Vagina (tissue), 2 donors: Measurements from ENCODE around the gene LY6G6D. TPM values are rescaled to one million over a fixed set of nuclear protein-coding genes. Genes with fewer than 3 reads are reported as not detected.

Experiments
- DNase-seq, 2 donors: peaks; one replicate each; pipeline ENCODE4 v3.0.0-alpha.2; 2017; ENCODE audit errors: extremely low spot score in 2 of 2
- H3K27ac ChIP-seq: fragments of 200-600 bp; sonication (generic); one replicate; pipeline ENCODE4 v1.5.1; 2019
- H3K27me3 ChIP-seq: fragments of 200-600 bp; sonication (generic); one replicate; pipeline ENCODE4 v1.5.1; 2019
- H3K36me3 ChIP-seq, 2 donors: fragments of 200-600 bp; sonication (generic); one replicate each; pipeline ENCODE4 v1.5.1; 2017 to 2019
- H3K4me1 ChIP-seq: fragments of 200-600 bp; sonication (generic); one replicate; pipeline ENCODE4 v1.5.1; 2019
- H3K4me3 ChIP-seq, 2 donors: fragments of 200-600 bp; sonication (generic); 1 replicate in 1 of 2; 2 replicates in 1 of 2; pipeline ENCODE4 v1.5.1; 2016 to 2019
- H3K9me3 ChIP-seq: fragments of 200-600 bp; sonication (generic); one replicate; pipeline ENCODE4 v1.5.1; 2019
- POLR2A ChIP-seq, 2 donors: fragments of 450-650 bp; IDR thresholded peaks; one replicate each; pipeline ENCODE4 v1.6.1; 2017; ENCODE audit warnings: antibody characterized with exemption in 2 of 2, mild to moderate bottlenecking in 2 of 2, moderate library complexity in 2 of 2
- POLR2AphosphoS5 ChIP-seq, 2 donors: sonication (generic); formaldehyde crosslinking; IDR thresholded peaks; one replicate each; pipeline ENCODE4 v1.9.0; 2017; ENCODE audit warnings: antibody characterized with exemption in 2 of 2, mild to moderate bottlenecking in 2 of 2, low read depth in 1 of 2; ENCODE audit not compliant: insufficient read depth in 1 of 2
- intact Hi-C: fragments of 100-400 bp; cut with DNase I; formaldehyde crosslinking; loops from one replicate; pipeline ENCODE4 v1.15.1; 2023
- total RNA-seq: library from RNA; depleted of rRNA; stranded (reverse); fragments of >200 nt; gene quantifications from one replicate; pipeline ENCODE4 v1.2.3, GENCODE V29; 2016
- TF ChIP-seq, protein P1 (sequence below), 3 experiments: fragments of 450-650 bp in 2 of 3; fragments of 200-600 bp in 1 of 3; sonication (generic) in 1 of 3; IDR thresholded peaks; one replicate each; pipeline ENCODE4 v1.5.1; 2017 to 2019; ENCODE audit warnings: antibody characterized with exemption in 3 of 3, mild to moderate bottlenecking in 2 of 3, moderate library complexity in 2 of 3

Gene LY6G6D
- total RNA-seq, 1 donor from 2014 or later, result not detected

DNA sequence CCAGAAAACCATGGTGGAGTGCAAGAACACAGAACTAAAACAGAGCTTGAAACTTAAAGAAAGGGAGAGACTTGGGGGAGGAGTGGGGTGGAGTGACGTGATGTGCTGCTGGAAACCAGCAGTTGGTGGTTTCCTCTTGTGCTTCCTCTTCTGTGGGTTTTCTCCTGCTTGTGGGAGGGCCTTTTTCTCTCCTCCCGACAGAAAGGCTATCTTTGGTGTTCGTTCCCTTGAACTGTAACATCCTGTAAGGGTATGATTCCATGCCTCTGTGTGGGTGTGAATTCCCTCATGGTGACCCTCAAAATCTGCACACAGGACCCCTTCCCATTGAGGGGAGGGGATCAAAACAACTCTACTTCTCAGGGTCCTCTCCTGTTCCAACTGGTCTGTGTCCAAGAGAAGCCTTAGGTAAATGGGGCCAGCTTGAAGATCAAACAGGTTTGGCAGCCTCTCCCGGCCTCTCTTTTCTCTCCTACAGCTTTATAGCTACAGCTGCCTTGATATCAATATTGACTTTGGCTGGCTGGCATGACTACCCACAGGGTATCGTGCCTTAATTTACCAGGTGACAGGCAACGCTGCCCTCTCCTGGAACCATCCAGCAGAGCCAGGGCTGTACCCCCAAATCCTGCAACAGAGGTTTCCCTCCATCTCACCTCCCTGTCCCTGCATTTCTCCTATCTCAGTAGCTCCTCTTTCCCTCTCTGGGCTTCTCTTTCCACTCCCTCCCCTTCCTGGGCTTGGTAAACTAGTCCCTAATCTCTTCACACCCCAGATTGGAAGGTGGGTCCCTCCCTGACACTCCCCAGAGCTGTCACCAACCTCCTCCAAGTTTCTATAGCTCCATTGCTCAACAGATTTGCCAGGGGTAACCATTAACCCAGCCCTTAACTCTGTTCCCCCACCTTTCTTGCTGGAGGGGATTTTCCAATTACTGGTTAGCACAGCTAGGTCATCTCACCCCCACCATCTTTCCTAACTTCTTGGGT lies 23.1 kb downstream of the LY6G6D start:
- H3K4me1 ChIP-seq, result peaks cover 58% of the 10 kb centered on the region
- no peak overlapping the region for H3K4me3 ChIP-seq
- intact Hi-C loops, result loop anchor here (5.0 to 10.0 kb wide), 3 partner anchors 53 to 74 kb away; partner anchors contain the start of genes LY6G5C and VARS1
- H3K9me3 ChIP-seq, result no peaks in the 10 kb centered on the region
- DNase-seq, result no peak
- no peaks in the 10 kb centered on the region for H3K27me3 ChIP-seq
- peak in 1 of 2 donors; percentile 25 for TF ChIP-seq POLR2AphosphoS5 (IDR thresholded peaks at IDR 0.05; ENCODE audit: insufficient read depth in 1 of 2, low read depth in 1 of 2)
- TF ChIP-seq, protein P1, sequence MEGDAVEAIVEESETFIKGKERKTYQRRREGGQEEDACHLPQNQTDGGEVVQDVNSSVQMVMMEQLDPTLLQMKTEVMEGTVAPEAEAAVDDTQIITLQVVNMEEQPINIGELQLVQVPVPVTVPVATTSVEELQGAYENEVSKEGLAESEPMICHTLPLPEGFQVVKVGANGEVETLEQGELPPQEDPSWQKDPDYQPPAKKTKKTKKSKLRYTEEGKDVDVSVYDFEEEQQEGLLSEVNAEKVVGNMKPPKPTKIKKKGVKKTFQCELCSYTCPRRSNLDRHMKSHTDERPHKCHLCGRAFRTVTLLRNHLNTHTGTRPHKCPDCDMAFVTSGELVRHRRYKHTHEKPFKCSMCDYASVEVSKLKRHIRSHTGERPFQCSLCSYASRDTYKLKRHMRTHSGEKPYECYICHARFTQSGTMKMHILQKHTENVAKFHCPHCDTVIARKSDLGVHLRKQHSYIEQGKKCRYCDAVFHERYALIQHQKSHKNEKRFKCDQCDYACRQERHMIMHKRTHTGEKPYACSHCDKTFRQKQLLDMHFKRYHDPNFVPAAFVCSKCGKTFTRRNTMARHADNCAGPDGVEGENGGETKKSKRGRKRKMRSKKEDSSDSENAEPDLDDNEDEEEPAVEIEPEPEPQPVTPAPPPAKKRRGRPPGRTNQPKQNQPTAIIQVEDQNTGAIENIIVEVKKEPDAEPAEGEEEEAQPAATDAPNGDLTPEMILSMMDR (IDR thresholded peaks at IDR 0.05), result no peak
- no peak for TF ChIP-seq POLR2A (IDR thresholded peaks at IDR 0.05)
- H3K36me3 ChIP-seq, result peaks cover 0 to 10% of the 10 kb centered on the region in 2 donors
- peak overlapping the region; percentile 96 for H3K27ac ChIP-seq

DNA sequence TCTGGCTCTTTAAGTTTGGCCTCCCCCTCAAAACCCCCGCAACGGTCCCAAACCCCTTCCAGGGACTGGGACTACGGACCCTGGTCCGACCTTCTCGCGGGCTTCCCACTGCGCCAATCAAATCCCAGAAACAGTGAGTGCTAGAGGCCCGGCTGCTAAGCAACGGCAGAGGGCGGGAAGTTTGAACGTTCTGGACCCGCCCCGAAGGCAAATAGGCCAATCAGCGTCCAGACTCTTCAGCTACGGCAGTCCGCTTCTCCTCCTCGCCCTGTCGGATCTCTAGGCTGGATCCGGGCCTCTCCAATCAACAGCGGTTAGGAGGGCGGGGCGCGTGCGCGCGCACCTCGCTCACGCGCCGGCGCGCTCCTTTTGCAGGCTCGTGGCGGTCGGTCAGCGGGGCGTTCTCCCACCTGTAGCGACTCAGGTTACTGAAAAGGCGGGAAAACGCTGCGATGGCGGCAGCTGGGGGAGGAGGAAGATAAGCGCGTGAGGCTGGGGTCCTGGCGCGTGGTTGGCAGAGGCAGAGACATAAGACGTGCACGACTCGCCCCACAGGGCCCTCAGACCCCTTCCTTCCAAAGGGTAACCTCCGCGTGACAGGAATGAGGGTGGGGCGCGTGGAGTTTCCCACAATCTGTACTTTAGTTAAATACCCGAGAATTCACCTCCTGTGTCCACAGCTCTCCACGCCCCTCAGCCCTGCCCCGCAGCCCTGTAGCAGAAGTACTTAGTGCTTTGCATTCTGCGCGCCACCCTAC lies 24.7 kb downstream of the LY6G6D start, which contains the start of gene MSH5:
MSH5 (plus strand) TSS at position 367 of the 758 bp plus-strand sequence. CDS start 462 bp downstream, outside the sequence.
- TF ChIP-seq POLR2A (IDR thresholded peaks at IDR 0.05) (peak in 1 of 2 donors; percentile 72), POLR2AphosphoS5 (IDR thresholded peaks at IDR 0.05; ENCODE audit: insufficient read depth in 1 of 2, low read depth in 1 of 2) (peak; percentile 93 to 97)
- TF ChIP-seq, protein P1 (IDR thresholded peaks at IDR 0.05), result no peak
- DNase-seq, result peak in 1 of 2 donors; percentile 99
- H3K4me3 ChIP-seq, result peak within 1 kb of the TSS; percentile 65 to 86
- H3K27me3 ChIP-seq, result no peaks in the 10 kb centered on the region
- peak within 1 kb of the TSS; percentile 96 for H3K27ac ChIP-seq
- no peaks in the 10 kb centered on the region for H3K36me3 ChIP-seq
- intact Hi-C loops, result loop anchor here (5.0 to 10.0 kb wide), 3 partner anchors 55 to 72 kb away; partner anchors contain the start of genes LY6G5C and VARS1
- H3K9me3 ChIP-seq, result no peaks in the 10 kb centered on the region
- peaks cover 43% of the 10 kb centered on the region for H3K4me1 ChIP-seq

GRCh38 chr6:31740397-31741223 lies 25.5 kb downstream of the LY6G6D start:
- no peaks in the 10 kb centered on the region for H3K9me3 ChIP-seq
- intact Hi-C loops, result no loop called here
- TF ChIP-seq POLR2A (IDR thresholded peaks at IDR 0.05) (no peak), POLR2AphosphoS5 (IDR thresholded peaks at IDR 0.05; ENCODE audit: insufficient read depth in 1 of 2, low read depth in 1 of 2) (no peak)
- TF ChIP-seq, protein P1 (IDR thresholded peaks at IDR 0.05), result no peak

GRCh38 chr6:31741815-31742214 lies 26.7 kb downstream of the LY6G6D start:
- TF ChIP-seq, protein P1 (IDR thresholded peaks at IDR 0.05), result no peak
- TF ChIP-seq POLR2A (IDR thresholded peaks at IDR 0.05) (no peak), POLR2AphosphoS5 (IDR thresholded peaks at IDR 0.05; ENCODE audit: insufficient read depth in 1 of 2, low read depth in 1 of 2) (no peak)
- no peaks in the 10 kb centered on the region for H3K36me3 ChIP-seq
- intact Hi-C loops, result no loop called here
- H3K9me3 ChIP-seq, result no peaks in the 10 kb centered on the region
- no peaks in the 10 kb centered on the region for H3K27me3 ChIP-seq
- H3K4me3 ChIP-seq, result no peak overlapping the region
- peaks cover 36% of the 10 kb centered on the region for H3K4me1 ChIP-seq
- DNase-seq, result no peak
- H3K27ac ChIP-seq, result no peak overlapping the region

More at GRCh38 chr6:31740397-31741223, 25.5 kb downstream of the LY6G6D start:
- DNase-seq, result no peak
- H3K27ac ChIP-seq, result peak overlapping the region; percentile 96
- H3K4me1 ChIP-seq, result peaks cover 40% of the 10 kb centered on the region
- no peaks in the 10 kb centered on the region for H3K36me3 ChIP-seq
- peak overlapping the region; percentile 65 to 86 for H3K4me3 ChIP-seq
- no peaks in the 10 kb centered on the region for H3K27me3 ChIP-seq
